Measurements from ENCODE around the gene POLL.

DNA sequence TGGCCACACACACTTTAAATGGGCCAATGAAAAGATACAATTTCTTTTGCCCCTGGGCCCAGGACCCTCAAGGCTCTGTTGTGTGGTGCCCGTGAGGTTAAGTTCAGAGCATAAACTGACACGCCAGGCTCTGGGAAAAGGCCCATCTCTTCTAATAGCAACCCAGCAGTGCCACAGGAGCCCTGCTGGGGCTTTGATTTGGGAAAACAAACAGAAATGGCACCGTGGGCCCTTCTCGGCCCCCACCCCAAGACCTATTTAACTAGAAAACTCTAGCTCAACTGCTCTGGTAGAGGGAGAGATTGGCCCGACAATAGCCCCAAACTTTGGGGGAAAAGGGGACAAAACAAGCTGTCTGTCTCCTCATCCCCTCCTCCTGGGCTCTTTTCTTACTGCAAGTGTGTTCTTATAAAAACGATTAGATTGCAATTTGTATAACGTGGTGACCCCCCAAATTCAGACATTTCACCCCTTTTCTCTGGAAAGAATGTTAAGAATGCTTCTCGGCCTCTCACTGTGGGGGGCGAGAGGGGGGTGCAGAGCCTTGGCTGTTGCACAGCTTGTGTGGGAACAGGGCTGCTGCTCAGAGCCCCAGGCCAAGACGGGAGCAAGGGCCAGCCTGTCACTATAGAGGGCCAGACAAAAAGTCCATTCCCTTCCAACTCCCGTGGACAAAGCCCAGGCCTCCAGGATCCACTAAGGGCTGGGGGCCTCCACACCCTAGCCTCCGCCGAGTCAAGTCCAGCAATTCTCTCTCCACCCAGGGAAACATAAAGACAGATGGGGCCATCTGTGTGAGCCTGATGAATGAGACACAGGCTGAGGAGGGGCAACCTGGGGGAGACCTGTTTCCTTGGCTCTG lies 26.8 kb upstream of the POLL start:
- TF ChIP-seq, protein P1, sequence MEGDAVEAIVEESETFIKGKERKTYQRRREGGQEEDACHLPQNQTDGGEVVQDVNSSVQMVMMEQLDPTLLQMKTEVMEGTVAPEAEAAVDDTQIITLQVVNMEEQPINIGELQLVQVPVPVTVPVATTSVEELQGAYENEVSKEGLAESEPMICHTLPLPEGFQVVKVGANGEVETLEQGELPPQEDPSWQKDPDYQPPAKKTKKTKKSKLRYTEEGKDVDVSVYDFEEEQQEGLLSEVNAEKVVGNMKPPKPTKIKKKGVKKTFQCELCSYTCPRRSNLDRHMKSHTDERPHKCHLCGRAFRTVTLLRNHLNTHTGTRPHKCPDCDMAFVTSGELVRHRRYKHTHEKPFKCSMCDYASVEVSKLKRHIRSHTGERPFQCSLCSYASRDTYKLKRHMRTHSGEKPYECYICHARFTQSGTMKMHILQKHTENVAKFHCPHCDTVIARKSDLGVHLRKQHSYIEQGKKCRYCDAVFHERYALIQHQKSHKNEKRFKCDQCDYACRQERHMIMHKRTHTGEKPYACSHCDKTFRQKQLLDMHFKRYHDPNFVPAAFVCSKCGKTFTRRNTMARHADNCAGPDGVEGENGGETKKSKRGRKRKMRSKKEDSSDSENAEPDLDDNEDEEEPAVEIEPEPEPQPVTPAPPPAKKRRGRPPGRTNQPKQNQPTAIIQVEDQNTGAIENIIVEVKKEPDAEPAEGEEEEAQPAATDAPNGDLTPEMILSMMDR (IDR thresholded peaks at IDR 0.05; ENCODE audit: insufficient read depth, low read depth, low read length), result no peak
- TF ChIP-seq EZH2 (IDR thresholded peaks at IDR 0.05; ENCODE audit: insufficient read depth, low read length), result no peak
